Kidney (tissue), 14 donors: ENCODE data around the gene LDLRAD3. TPM values are rescaled to one million over a fixed set of nuclear protein-coding genes. Genes with fewer than 3 reads are reported as not detected.

Experiments used
- DNase-seq, 5 donors: peaks; one replicate each; pipeline ENCODE4 v3.0.0-alpha.2; 2013 to 2020
- FAIRE-seq: peaks from 2 replicates; lab custom pipeline; 2012; peaks lifted over from hg19 to GRCh38; lab: Jason Lieb, UNC
- H3K27ac ChIP-seq, 2 donors: one replicate each; pipeline ENCODE4 v1.7.0; 2013; ENCODE audit warnings: low read depth in 2 of 2, low read length in 2 of 2, inconsistent platforms in 1 of 2
- H3K27me3 ChIP-seq: one replicate; pipeline ENCODE4 v1.7.1; 2013; ENCODE audit warnings: low read length, inconsistent platforms; ENCODE audit not compliant: control insufficient read depth, insufficient read depth
- H3K36me3 ChIP-seq, 3 donors: one replicate each; pipeline versions ENCODE4 v1.7.0 to v1.7.1; 2013; ENCODE audit warnings: low read length in 3 of 3, control low read depth in 1 of 3, inconsistent platforms in 1 of 3; ENCODE audit not compliant: insufficient read depth in 3 of 3, control insufficient read depth in 2 of 3
- H3K4me1 ChIP-seq, 3 donors: one replicate each; pipeline versions ENCODE4 v1.7.0 to v1.7.1; 2013; ENCODE audit warnings: low read length in 3 of 3, inconsistent platforms in 1 of 3, low read depth in 1 of 3; ENCODE audit not compliant: control insufficient read depth in 2 of 3, insufficient read depth in 2 of 3
- H3K4me3 ChIP-seq, 3 donors: one replicate each; pipeline versions ENCODE4 v1.7.0 to v1.8.1; 2013; ENCODE audit warnings: low read length in 3 of 3, control low read depth in 1 of 3, inconsistent platforms in 1 of 3
- H3K9ac ChIP-seq, 3 donors: one replicate each; pipeline versions ENCODE4 v1.7.0 to v1.7.1; 2013; ENCODE audit warnings: low read length in 3 of 3, control low read depth in 1 of 3, inconsistent platforms in 1 of 3
- H3K9me3 ChIP-seq, 3 donors: one replicate each; pipeline versions ENCODE4 v1.7.0 to v1.7.1; 2013; ENCODE audit warnings: low read length in 3 of 3, control low read depth in 1 of 3, inconsistent platforms in 1 of 3; ENCODE audit not compliant: control insufficient read depth in 2 of 3, insufficient read depth in 1 of 3
- CTCF ChIP-seq: IDR thresholded peaks from 3 replicates; pipeline ENCODE4 v1.5.1; 2012; ENCODE audit warnings: mild to moderate bottlenecking, moderate library complexity, borderline replicate concordance; ENCODE audit not compliant: insufficient read depth; ENCODE audit errors: extremely low read depth
- intact Hi-C: fragments of 100-400 bp; cut with DNase I; formaldehyde crosslinking; loops from one replicate; pipeline ENCODE4 v1.11.1; 2022
- polyA plus RNA-seq: library from polyadenylated mRNA; stranded (reverse); fragments of 350-450 nt; fragmentation: Illumina TruSeq; extraction: RNeasy Lipid Tissue Mini Kit (QIAGEN cat#74804); gene quantifications from one replicate; pipeline ENCODE4 v1.2.3, GENCODE V29; 2014; ENCODE audit warnings: low read depth, low replicate concordance; ENCODE audit not compliant: insufficient read depth
- total RNA-seq: library from RNA; stranded (reverse); fragmentation: NEBNext Ultra II Directional; extraction: Animal tissue kit (Norgen Biotek cat#: 25700); gene quantifications from one replicate; pipeline ENCODE4 v1.2.1, GENCODE V29; 2021
- donor health status: control.
- donor health status: control.
- donor health status: control.
- donor health status: control.
- donor health status: control.
- donor health status: DM: yes; HTN: yes; CAD: no.
- donor health status: Normal renal cell carcinoma (clear cell type).

LDLRAD3 gene
- total and polyA plus RNA-seq, 2 donors from 2014 or later, result 1.2 to 14.2 TPM

GRCh38 chr11:36026315-36026968 lies 82.6 kb downstream of the LDLRAD3 start:
- Histone ChIP-seq H3K9me3 (no peaks in the 10 kb centered on the region), H3K9ac (no peak overlapping the region), H3K36me3 (no peaks in the 10 kb centered on the region), H3K4me3 (no peak overlapping the region), H3K27ac (no peak overlapping the region), H3K27me3 (no peaks in the 10 kb centered on the region), H3K4me1 (no peaks in the 10 kb centered on the region)
- TF ChIP-seq CTCF, result no peak
- DNase-seq (no peak), FAIRE-seq (no peak)
- intact Hi-C loops, result no loop called here

- no peaks in the 10 kb centered on the region for H3K4me1 ChIP-seq
- intact Hi-C loops, result no loop called here
- DNase-seq, result no peak
- no peak for FAIRE-seq
- TF ChIP-seq CTCF, result no peak
- no peaks in the 10 kb centered on the region for H3K9me3 ChIP-seq
- no peak overlapping the region for H3K4me3 ChIP-seq
- no peak overlapping the region for H3K27ac ChIP-seq
- no peaks in the 10 kb centered on the region for H3K36me3 ChIP-seq
- H3K9ac ChIP-seq, result no peak overlapping the region
- no peaks in the 10 kb centered on the region for H3K27me3 ChIP-seq
Measured at GRCh38 chr11:36027731-36028130, 83.9 kb downstream of the LDLRAD3 start.

GRCh38 chr11:36029616-36030015 lies 85.8 kb downstream of the LDLRAD3 start:
- intact Hi-C loops, result no loop called here
- no peak for DNase-seq
- Histone ChIP-seq H3K9me3 (no peaks in the 10 kb centered on the region), H3K4me1 (no peaks in the 10 kb centered on the region), H3K36me3 (no peaks in the 10 kb centered on the region), H3K9ac (no peak overlapping the region), H3K27me3 (no peaks in the 10 kb centered on the region), H3K27ac (no peak overlapping the region), H3K4me3 (no peak overlapping the region)
- no peak for FAIRE-seq
- no peak for TF ChIP-seq CTCF
